Activated CD4-positive, alpha-beta T cell treated with anti-CD3 and anti-CD28 coated beads, Interleukin-2, amount 10 ng/mL, durations not matched to agents 7 days and 5 days (primary cell): ENCODE measurements around the gene GINS2. TPM values are rescaled to one million over a fixed set of nuclear protein-coding genes. Genes with fewer than 3 reads are reported as not detected.
A peak's percentile ranks its signal among the peaks of the same experiment; 100 is the strongest.

Experiments used
- CTCF ChIA-PET: fragments of 350-600 bp; sonication (Branson Sonifier 250); formaldehyde crosslinking; loops from one replicate; lab custom pipeline; 2021; ENCODE audit warnings: antibody characterized with exemption; lab: Charles Lee
- POLR2A ChIA-PET: fragments of 350-600 bp; sonication (Branson Sonifier 250); formaldehyde crosslinking; loops from one replicate; lab custom pipeline; 2021; ENCODE audit warnings: antibody characterized with exemption; lab: Charles Lee
- DNase-seq: peaks from one replicate; pipeline ENCODE4 v3.0.0-alpha.2; 2020
- H3K27ac Mint-ChIP-seq: one replicate; pipeline ENCODE4 v1.8.0; 2021; ENCODE audit warnings: mild to moderate bottlenecking, moderate library complexity, mixed read lengths
- H3K27me3 Mint-ChIP-seq: one replicate; pipeline ENCODE4 v1.8.0; 2021; ENCODE audit warnings: mixed read lengths
- H3K36me3 Mint-ChIP-seq: one replicate; pipeline ENCODE4 v1.8.0; 2021; ENCODE audit warnings: low read depth, mixed read lengths
- H3K4me1 Mint-ChIP-seq: one replicate; pipeline ENCODE4 v1.8.0; 2021; ENCODE audit warnings: mixed read lengths
- H3K4me3 Mint-ChIP-seq: one replicate; pipeline ENCODE4 v1.8.0; 2021; ENCODE audit warnings: mild to moderate bottlenecking, moderate library complexity, mixed read lengths
- H3K9me3 Mint-ChIP-seq: one replicate; pipeline ENCODE4 v1.8.0; 2021; ENCODE audit warnings: mixed read lengths
- total RNA-seq, 2 experiments: library from RNA; stranded (reverse); gene quantifications; one replicate each; pipeline ENCODE4 v1.2.3, GENCODE V29; 2021

Gene GINS2
- total RNA-seq, 2 experiments from 2014 or later: 49.3 to 50.0 TPM

DNA sequence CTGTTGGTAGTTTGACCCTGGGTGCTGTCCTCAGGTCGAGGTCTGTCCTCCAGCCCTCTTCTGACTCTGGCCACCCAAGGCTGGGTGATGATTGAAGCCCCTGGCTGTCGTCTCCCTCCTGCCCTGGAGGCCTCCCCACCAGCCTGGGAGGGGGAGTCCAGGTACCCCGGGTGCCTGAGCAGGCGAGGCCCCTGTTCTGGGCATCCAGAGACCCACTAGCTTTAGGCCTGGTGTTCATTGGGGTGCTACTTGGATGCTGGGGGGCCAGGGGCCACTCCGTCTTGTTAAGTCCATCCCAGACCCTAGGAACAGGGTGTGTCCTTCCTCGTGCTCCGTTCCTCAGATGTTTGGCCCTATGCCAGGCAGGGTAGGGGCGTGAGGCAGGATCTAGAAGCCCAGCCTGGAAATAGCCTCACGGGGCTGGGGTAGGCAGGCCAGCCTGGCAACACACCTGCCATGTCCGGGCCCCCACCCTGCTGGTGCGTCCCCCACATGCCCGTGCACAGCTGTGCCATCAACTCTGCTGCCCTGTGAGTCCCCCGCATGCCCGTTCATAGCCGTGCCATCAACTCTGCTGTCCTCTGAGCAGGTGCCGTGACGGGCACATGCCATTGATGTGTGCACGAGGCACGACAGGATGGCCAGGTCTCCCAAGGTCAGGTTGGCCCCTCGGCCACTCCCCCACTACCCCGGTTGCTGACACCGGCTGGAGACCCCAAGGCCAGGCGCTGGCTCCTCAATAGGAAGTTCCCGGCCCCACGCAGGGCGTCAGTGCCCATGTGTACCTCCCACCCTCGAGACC, 36.9 kb downstream of the GINS2 start:
- H3K27me3 Mint-ChIP-seq: no peaks in the 10 kb centered on the region
- H3K9me3 Mint-ChIP-seq: no peaks in the 10 kb centered on the region
- CTCF ChIA-PET: interaction anchor here (3.2 kb wide), 1 partner anchor 36 kb away, joined by 9 read pairs; no protein-coding TSS in a partner anchor
- peaks cover 2% of the 10 kb centered on the region for H3K4me1 Mint-ChIP-seq
- H3K36me3 Mint-ChIP-seq: no peaks in the 10 kb centered on the region
- H3K27ac Mint-ChIP-seq: no peak overlapping the region
- POLR2A ChIA-PET: no interaction called here
- no peak for DNase-seq
- H3K4me3 Mint-ChIP-seq: no peak overlapping the region

DNA sequence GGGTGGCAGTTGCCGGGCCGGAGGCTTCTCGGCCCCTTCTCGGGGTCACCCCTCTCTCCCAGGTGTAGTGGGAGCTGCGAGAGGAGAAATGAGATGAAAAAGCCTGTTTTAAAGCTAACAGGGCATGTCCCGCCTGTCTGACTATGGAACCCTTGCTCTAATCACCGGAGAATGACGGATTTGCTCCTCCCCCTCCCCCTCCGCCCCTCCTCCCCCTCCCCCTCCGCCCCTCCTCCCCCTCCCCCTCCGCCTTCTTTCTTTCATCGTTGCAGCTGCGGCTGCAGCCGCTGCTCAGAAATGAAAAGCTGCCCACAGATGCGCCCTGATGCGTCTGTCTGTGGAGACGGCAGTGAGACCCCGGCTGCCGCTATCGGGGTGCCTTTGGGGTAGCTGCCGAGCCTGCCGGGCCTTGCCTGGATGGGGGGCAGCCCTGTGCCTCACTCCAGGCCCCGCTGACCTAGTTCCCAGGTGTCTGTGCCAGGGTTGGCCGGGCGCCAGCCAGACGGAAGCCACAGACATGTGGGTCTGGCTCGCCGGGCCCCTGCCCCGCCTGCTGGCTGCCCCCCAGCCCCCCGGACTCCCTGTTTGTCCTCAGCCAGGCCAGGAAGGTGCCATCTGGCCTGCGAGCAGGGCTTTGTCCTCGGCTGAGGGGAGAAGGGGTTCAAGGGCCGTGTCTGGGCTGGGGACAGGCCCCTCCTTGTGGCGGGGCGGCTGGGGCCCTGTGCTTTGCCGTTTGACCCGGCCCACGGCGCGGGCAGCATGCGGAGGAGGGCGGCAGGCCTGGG, 37.7 kb downstream of the GINS2 start:
- Mint-ChIP-seq H3K27ac (no peak overlapping the region), H3K4me1 (peaks cover 2% of the 10 kb centered on the region), H3K27me3 (no peaks in the 10 kb centered on the region), H3K36me3 (no peaks in the 10 kb centered on the region), H3K9me3 (no peaks in the 10 kb centered on the region), H3K4me3 (no peak overlapping the region)
- CTCF ChIA-PET: interaction anchor here (3.2 kb wide), 1 partner anchor 35 kb away, joined by 9 read pairs; no protein-coding TSS in a partner anchor
- POLR2A ChIA-PET: no interaction called here
- no peak for DNase-seq

- DNase-seq: no peak
- H3K4me3 Mint-ChIP-seq: no peak overlapping the region
- ChIA-PET POLR2A (no interaction called here), CTCF (interaction anchor here (0.8 to 3.2 kb wide), 2 partner anchors 9 to 34 kb away, joined by 3 to 9 read pairs; no protein-coding TSS in a partner anchor)
- no peaks in the 10 kb centered on the region for H3K36me3 Mint-ChIP-seq
- no peaks in the 10 kb centered on the region for H3K9me3 Mint-ChIP-seq
- no peak overlapping the region for H3K27ac Mint-ChIP-seq
- peaks cover 6% of the 10 kb centered on the region for H3K4me1 Mint-ChIP-seq
- no peaks in the 10 kb centered on the region for H3K27me3 Mint-ChIP-seq
Observed at GRCh38 chr16:85650135-85650843, 38.5 kb downstream of the GINS2 start.

- ChIA-PET POLR2A (interaction anchor here (0.6 kb wide), 1 partner anchor 84 kb away, joined by 5 read pairs; no protein-coding TSS in a partner anchor), CTCF (interaction anchor here (0.8 to 3.2 kb wide), 3 partner anchors 10 to 40 kb away, joined by 3 to 9 read pairs (median 3); no protein-coding TSS in a partner anchor)
- no peak for DNase-seq
- Mint-ChIP-seq H3K27me3 (no peaks in the 10 kb centered on the region), H3K4me1 (peaks cover 12% of the 10 kb centered on the region), H3K36me3 (no peaks in the 10 kb centered on the region), H3K4me3 (no peak overlapping the region), H3K27ac (no peak overlapping the region), H3K9me3 (no peaks in the 10 kb centered on the region)
Observed at GRCh38 chr16:85649411-85650134, 39.2 kb downstream of the GINS2 start.

GRCh38 chr16:85648805-85649204, 39.9 kb downstream of the GINS2 start:
- H3K4me3 Mint-ChIP-seq: no peak overlapping the region
- CTCF ChIA-PET: interaction anchor here (0.8 to 3.2 kb wide), 2 partner anchors 33 to 41 kb away, joined by 3 to 9 read pairs; no protein-coding TSS in a partner anchor
- no peak for DNase-seq

GRCh38 chr16:85648070-85648714, 40.6 kb downstream of the GINS2 start:
- Mint-ChIP-seq H3K4me1 (peaks cover 14% of the 10 kb centered on the region), H3K27ac (no peak overlapping the region), H3K4me3 (no peak overlapping the region), H3K27me3 (no peaks in the 10 kb centered on the region), H3K9me3 (no peaks in the 10 kb centered on the region), H3K36me3 (no peaks in the 10 kb centered on the region)
- DNase-seq: no peak
- ChIA-PET CTCF (no interaction called here), POLR2A (no interaction called here)

More at GRCh38 chr16:85648805-85649204, 39.9 kb downstream of the GINS2 start:
- Mint-ChIP-seq H3K27me3 (no peaks in the 10 kb centered on the region), H3K27ac (peak overlapping the region; percentile 36), H3K4me1 (peaks cover 15% of the 10 kb centered on the region), H3K9me3 (no peaks in the 10 kb centered on the region), H3K36me3 (no peaks in the 10 kb centered on the region)
- POLR2A ChIA-PET: no interaction called here

DNA sequence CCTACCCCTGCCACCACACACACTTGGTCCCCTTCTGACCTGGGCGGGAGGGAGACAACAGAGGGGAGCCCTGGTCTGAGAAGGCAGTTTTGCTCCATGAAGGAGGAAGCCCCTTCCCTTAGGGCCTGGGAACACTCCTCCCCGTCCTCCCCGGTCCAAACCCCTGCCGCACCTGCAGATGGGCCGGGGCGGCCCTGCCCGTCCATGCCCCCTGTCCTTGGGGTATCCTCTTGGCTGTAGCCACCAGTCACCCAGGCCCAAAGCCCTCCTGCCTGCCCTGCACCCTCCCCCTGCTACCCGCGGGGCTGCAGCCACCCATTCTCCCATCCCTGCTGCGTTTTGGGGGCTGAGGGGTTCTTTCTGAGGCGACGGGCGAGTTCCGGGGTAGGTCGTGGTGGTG, 41.8 kb downstream of the GINS2 start:
- H3K27ac Mint-ChIP-seq: no peak overlapping the region
- POLR2A ChIA-PET: no interaction called here
- H3K27me3 Mint-ChIP-seq: no peaks in the 10 kb centered on the region
- no peaks in the 10 kb centered on the region for H3K36me3 Mint-ChIP-seq
- no peak for DNase-seq
- CTCF ChIA-PET: no interaction called here
- no peak overlapping the region for H3K4me3 Mint-ChIP-seq
- H3K4me1 Mint-ChIP-seq: peaks cover 14% of the 10 kb centered on the region
- no peaks in the 10 kb centered on the region for H3K9me3 Mint-ChIP-seq

DNA sequence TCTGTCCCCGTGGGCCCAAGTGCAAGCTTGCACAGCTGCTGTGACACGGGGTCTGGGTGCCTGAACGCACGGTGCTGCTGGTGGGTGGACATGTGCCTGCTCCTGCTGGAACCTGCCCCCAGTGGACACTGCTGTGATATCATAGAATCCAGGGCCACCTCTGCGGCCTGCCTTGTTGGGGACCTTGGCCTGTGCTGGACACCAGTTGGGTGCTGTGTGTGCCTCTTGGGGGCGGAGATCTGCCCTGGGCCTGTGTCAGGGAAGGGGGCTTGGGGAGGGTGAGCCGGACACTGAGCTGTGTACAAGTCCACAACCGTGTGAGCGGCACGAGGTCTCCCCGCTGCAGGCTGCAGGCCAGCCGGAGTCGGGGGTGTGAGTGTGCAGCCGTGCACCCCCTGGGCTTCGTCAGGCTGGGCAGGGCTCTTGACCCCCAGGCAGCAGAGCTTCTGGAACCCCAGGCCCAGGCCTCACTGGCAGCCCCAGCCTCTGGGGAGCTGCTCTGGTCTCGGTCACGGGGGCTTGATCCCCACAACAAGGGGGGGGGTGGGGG, 42.3 kb downstream of the GINS2 start:
- H3K27me3 Mint-ChIP-seq: no peaks in the 10 kb centered on the region
- H3K27ac Mint-ChIP-seq: no peak overlapping the region
- no peaks in the 10 kb centered on the region for H3K36me3 Mint-ChIP-seq
- H3K4me1 Mint-ChIP-seq: peaks cover 14% of the 10 kb centered on the region
- ChIA-PET CTCF (no interaction called here), POLR2A (no interaction called here)
- H3K9me3 Mint-ChIP-seq: no peaks in the 10 kb centered on the region
- DNase-seq: no peak
- H3K4me3 Mint-ChIP-seq: no peak overlapping the region

- no peaks in the 10 kb centered on the region for H3K9me3 Mint-ChIP-seq
- peaks cover 14% of the 10 kb centered on the region for H3K4me1 Mint-ChIP-seq
- H3K27ac Mint-ChIP-seq: no peak overlapping the region
- no peak for DNase-seq
- H3K27me3 Mint-ChIP-seq: no peaks in the 10 kb centered on the region
- POLR2A ChIA-PET: no interaction called here
- no peak overlapping the region for H3K4me3 Mint-ChIP-seq
- no peaks in the 10 kb centered on the region for H3K36me3 Mint-ChIP-seq
- CTCF ChIA-PET: no interaction called here
Observed at GRCh38 chr16:85645021-85645589, 43.6 kb downstream of the GINS2 start.

- Mint-ChIP-seq H3K4me1 (peaks cover 14% of the 10 kb centered on the region), H3K27me3 (no peaks in the 10 kb centered on the region), H3K36me3 (no peaks in the 10 kb centered on the region), H3K9me3 (no peaks in the 10 kb centered on the region), H3K27ac (no peak overlapping the region), H3K4me3 (no peak overlapping the region)
- no peak for DNase-seq
- POLR2A ChIA-PET: no interaction called here
- CTCF ChIA-PET: no interaction called here
Observed at GRCh38 chr16:85644093-85644712, 44.6 kb downstream of the GINS2 start.

- ChIA-PET POLR2A (no interaction called here), CTCF (no interaction called here)
- H3K27ac Mint-ChIP-seq: no peak overlapping the region
- no peaks in the 10 kb centered on the region for H3K36me3 Mint-ChIP-seq
- no peaks in the 10 kb centered on the region for H3K27me3 Mint-ChIP-seq
- peaks cover 14% of the 10 kb centered on the region for H3K4me1 Mint-ChIP-seq
- DNase-seq: no peak
- no peak overlapping the region for H3K4me3 Mint-ChIP-seq
- no peaks in the 10 kb centered on the region for H3K9me3 Mint-ChIP-seq
Observed at GRCh38 chr16:85643631-85644030, 45.1 kb downstream of the GINS2 start.
